GM12801 (cell line): ENCODE data around the gene TFDP1.

Experiments
- CTCF ChIP-seq: IDR thresholded peaks from one replicate; pipeline ENCODE4 v1.5.1; 2011; ENCODE audit warnings: control low read depth; ENCODE audit not compliant: insufficient read length; ENCODE audit errors: extremely low read depth

The TFDP1 gene

GRCh38 chr13:113605461-113605860, 20.9 kb downstream of the TFDP1 start:
- TF ChIP-seq CTCF = no peak

GRCh38 chr13:113605866-113606438, 21.4 kb downstream of the TFDP1 start:
- no peak for TF ChIP-seq CTCF

- TF ChIP-seq CTCF = no peak
Measured at GRCh38 chr13:113607056-113607888, 22.7 kb downstream of the TFDP1 start.

- no peak for TF ChIP-seq CTCF
Measured at GRCh38 chr13:113607889-113608635, 23.5 kb downstream of the TFDP1 start.

- TF ChIP-seq CTCF = no peak
Measured at GRCh38 chr13:113608967-113609533, 24.5 kb downstream of the TFDP1 start.

- no peak for TF ChIP-seq CTCF
Measured at GRCh38 chr13:113609616-113610015, 25.1 kb downstream of the TFDP1 start.

- TF ChIP-seq CTCF = no peak
Measured at GRCh38 chr13:113610266-113610665, 25.7 kb downstream of the TFDP1 start.
